ENCODE results near the gene AQP2.

GRCh38 chr12:49949866-49950265, 671 bp upstream of the AQP2 start:
- TF ChIP-seq CTCF (IDR thresholded peaks at IDR 0.05; ENCODE audit: low read length): no peak
- TF ChIP-seq EZH2 (IDR thresholded peaks at IDR 0.05; ENCODE audit: borderline replicate concordance, low read length): no peak

All from OCI-LY1 (cell line).